ENCODE results near the gene CIBAR2. TPM values are rescaled to one million over a fixed set of nuclear protein-coding genes. Genes with fewer than 3 reads are reported as not detected.

Gene CIBAR2
- total RNA-seq, 2 experiments from 2014 or later: not detected

DNA sequence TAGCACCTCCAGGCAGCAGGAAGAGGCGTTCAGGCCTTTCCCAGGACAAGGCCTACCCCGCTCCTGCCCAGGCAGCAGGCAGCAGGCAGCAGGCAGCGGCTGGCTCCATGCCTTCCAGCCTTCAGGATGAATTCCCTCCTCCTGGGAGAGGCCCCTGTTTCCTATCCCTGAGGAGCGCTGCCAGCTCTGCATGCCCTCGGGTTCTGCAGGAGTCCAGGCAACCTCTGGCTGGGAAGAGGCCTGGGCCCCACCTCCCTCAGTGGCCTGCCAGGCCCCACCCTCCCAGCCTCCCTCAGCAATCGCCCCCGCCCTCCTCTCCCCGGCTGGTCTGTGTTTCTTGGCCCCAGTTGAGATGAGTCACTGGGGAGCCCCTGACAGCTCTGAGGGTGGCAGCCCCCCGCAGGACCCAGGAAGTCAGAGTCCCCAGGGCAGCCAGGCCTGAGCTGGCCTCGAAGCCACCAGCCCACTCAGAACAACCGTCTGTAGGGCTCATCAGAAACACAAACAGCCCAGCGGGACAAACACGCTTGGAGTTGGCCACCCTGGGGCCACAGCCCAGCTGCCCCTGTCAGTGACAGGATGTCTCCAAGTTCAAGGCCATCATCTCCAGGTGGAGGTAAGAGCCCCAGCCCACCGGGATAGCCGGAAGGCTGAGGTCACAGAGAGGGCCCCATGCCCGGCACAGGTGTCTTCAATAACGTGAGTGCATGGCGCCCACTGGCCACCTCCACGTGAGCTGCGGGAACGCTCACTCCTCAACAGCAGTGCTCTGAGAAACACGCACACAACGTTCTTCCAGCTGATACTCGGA is 39.5 kb upstream of the CIBAR2 start:
- Mint-ChIP-seq H3K27me3 (no peaks in the 10 kb centered on the region), H3K4me3 (no peak overlapping the region), H3K9me3 (ENCODE audit: low read depth) (no peaks in the 10 kb centered on the region), H3K4me1 (peaks cover 2% of the 10 kb centered on the region), H3K36me3 (ENCODE audit: low read depth) (no peaks in the 10 kb centered on the region), H3K27ac (no peak overlapping the region)
- DNase-seq (no peak), ATAC-seq (no peak)
- ChIA-PET POLR2A (no interaction called here), CTCF (no interaction called here)
- intact Hi-C loops (cut with DNase I, micrococcal nuclease): no loop called here

GRCh38 chr16:85151079-85151602 is 38.9 kb upstream of the CIBAR2 start:
- Mint-ChIP-seq H3K4me1 (no peaks in the 10 kb centered on the region), H3K9me3 (ENCODE audit: low read depth) (no peaks in the 10 kb centered on the region), H3K27me3 (no peaks in the 10 kb centered on the region), H3K36me3 (ENCODE audit: low read depth) (no peaks in the 10 kb centered on the region), H3K27ac (no peak overlapping the region), H3K4me3 (no peak overlapping the region)
- no peak for DNase-seq
- POLR2A ChIA-PET: no interaction called here
- intact Hi-C loops (cut with DNase I, micrococcal nuclease): no loop called here
- no peak for ATAC-seq
- CTCF ChIA-PET: no interaction called here

- ChIA-PET CTCF (interaction anchor here (1.3 kb wide), 1 partner anchor 36 kb away, joined by 3 read pairs; no protein-coding TSS in a partner anchor), POLR2A (no interaction called here)
- Mint-ChIP-seq H3K4me3 (no peak overlapping the region), H3K36me3 (ENCODE audit: low read depth) (no peaks in the 10 kb centered on the region), H3K9me3 (ENCODE audit: low read depth) (no peaks in the 10 kb centered on the region), H3K27me3 (no peaks in the 10 kb centered on the region), H3K4me1 (no peaks in the 10 kb centered on the region), H3K27ac (no peak overlapping the region)
- ATAC-seq (no peak), DNase-seq (no peak)
- intact Hi-C loops (cut with DNase I, micrococcal nuclease): no loop called here
Measured at GRCh38 chr16:85150331-85150940, 38.2 kb upstream of the CIBAR2 start.

DNA sequence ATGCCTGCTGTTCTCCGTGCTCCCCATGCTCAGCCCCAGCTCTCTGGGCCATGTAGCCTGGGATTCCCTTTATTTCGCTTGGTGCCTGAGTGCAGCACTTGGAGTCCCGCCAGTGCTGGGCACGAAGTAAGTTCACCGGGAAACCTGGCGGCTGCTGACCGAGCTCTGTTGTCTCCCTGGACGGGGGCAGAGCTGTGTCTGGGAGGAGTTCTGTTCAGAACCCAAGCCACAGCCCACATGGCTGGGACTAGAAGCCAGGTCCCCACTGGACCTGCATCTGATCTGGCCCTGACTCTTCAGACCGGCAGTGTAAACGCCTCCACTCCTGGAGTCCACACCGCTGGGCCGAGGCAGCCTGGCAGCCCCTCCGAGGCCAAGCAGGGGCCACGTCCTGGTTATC is 37.5 kb upstream of the CIBAR2 start:
- no peak overlapping the region for H3K4me3 Mint-ChIP-seq
- H3K4me1 Mint-ChIP-seq: no peaks in the 10 kb centered on the region
- H3K27me3 Mint-ChIP-seq: no peaks in the 10 kb centered on the region
- H3K36me3 Mint-ChIP-seq (ENCODE audit: low read depth): no peaks in the 10 kb centered on the region
- intact Hi-C loops (cut with DNase I, micrococcal nuclease): no loop called here
- no peak for DNase-seq
- no peaks in the 10 kb centered on the region for H3K9me3 Mint-ChIP-seq (ENCODE audit: low read depth)
- POLR2A ChIA-PET: no interaction called here
- ATAC-seq: no peak
- CTCF ChIA-PET: interaction anchor here (0.6 to 1.3 kb wide), 2 partner anchors 35 to 160 kb away, joined by 3 read pairs; no protein-coding TSS in a partner anchor
- H3K27ac Mint-ChIP-seq: no peak overlapping the region

GRCh38 chr16:85148931-85149330 is 36.7 kb upstream of the CIBAR2 start:
- ATAC-seq: no peak
- Mint-ChIP-seq H3K4me3 (no peak overlapping the region), H3K4me1 (no peaks in the 10 kb centered on the region), H3K27me3 (no peaks in the 10 kb centered on the region), H3K36me3 (ENCODE audit: low read depth) (no peaks in the 10 kb centered on the region), H3K27ac (no peak overlapping the region), H3K9me3 (ENCODE audit: low read depth) (no peaks in the 10 kb centered on the region)
- intact Hi-C loops (cut with DNase I, micrococcal nuclease): no loop called here
- ChIA-PET CTCF (interaction anchor here (0.7 to 1.9 kb wide), 5 partner anchors 10 to 905 kb away, joined by 3 to 5 read pairs (median 3); no protein-coding TSS in a partner anchor), POLR2A (no interaction called here)
- no peak for DNase-seq

DNA sequence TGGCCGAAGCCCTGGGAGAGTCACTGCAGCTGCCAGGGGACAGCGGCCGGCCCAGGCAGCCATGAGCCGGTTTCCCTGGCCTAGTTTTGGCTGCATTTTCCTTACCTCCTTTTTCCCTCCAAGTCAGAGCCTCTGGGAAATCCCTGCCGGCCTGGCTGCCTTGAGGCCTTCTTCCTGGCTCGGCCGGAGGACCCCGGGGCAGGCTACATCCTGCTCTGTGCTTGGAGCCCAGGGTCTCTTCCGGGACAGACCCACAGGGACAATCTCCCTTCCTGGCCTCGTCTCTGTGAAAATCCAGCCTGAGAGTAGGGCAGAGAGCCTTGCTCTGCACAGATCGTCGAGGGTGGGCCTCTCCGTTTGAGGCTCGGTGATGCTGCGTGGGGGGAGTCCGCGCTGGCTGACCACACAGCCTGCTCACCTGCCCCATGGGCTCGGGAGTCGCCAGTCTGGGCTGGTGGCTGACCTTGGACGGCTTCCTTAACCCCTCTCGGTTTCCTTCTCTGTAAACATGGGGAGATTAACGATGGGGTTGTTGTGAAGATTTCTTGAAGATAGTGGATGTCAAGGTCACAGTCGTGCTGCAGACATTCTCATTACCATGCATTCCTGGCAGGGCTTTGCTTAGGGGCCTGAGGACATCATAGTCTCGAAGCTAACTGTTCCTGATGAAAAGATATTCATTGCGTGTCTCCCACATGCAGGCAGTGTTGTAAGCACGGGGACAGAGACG is 34.8 kb upstream of the CIBAR2 start:
- H3K27me3 Mint-ChIP-seq: no peaks in the 10 kb centered on the region
- H3K4me1 Mint-ChIP-seq: no peaks in the 10 kb centered on the region
- ChIA-PET POLR2A (no interaction called here), CTCF (no interaction called here)
- ATAC-seq (no peak), DNase-seq (no peak)
- H3K27ac Mint-ChIP-seq: no peak overlapping the region
- H3K9me3 Mint-ChIP-seq (ENCODE audit: low read depth): no peaks in the 10 kb centered on the region
- intact Hi-C loops (cut with DNase I, micrococcal nuclease): no loop called here
- no peaks in the 10 kb centered on the region for H3K36me3 Mint-ChIP-seq (ENCODE audit: low read depth)
- no peak overlapping the region for H3K4me3 Mint-ChIP-seq

GRCh38 chr16:85146532-85146797 is 34.2 kb upstream of the CIBAR2 start:
- ATAC-seq (no peak), DNase-seq (no peak)
- ChIA-PET CTCF (interaction anchor here (0.7 kb wide), 1 partner anchor 202 kb away, joined by 4 read pairs; no protein-coding TSS in a partner anchor), POLR2A (no interaction called here)
- Mint-ChIP-seq H3K27ac (no peak overlapping the region), H3K36me3 (ENCODE audit: low read depth) (no peaks in the 10 kb centered on the region), H3K9me3 (ENCODE audit: low read depth) (no peaks in the 10 kb centered on the region), H3K4me1 (no peaks in the 10 kb centered on the region), H3K4me3 (no peak overlapping the region), H3K27me3 (peaks cover 2% of the 10 kb centered on the region)
- intact Hi-C loops (cut with DNase I, micrococcal nuclease): no loop called here

DNA sequence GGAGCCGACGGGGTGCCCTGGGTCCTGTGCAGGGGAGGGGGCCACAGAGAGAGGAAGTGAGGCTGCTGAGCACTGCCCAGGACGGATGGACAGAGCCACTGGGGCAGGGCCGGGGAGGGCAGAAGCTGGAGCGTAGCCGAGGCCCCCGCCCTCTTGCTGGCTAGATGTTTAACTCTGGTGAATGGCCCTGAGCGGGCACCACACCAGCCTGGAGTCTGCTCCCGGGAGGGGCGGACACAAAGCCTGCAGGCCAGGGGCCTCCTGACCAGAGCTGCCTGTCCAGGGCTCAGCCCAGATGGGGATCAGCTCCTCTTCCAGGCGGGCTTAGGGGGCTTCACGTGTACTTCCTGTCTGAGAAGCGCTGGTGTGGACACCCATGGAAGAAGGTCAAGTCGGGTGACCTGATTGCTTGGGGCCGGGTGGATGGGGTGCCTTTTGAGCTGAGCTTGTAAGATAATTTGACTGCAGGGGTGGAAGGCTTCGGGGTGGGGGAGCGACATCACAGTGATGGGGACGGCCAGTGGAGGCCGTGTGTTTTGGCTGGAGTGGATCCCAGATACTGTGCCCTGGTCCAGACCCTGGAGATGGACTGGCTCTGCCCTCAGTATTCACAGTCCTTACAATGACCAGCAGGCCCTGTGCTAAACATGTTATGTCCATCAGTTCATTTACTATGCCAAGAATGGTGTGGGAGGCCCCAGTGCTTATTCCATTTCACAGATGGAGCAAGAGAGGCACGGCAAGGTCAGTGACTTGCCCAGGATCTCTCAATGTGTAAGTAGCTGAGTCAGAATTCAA is 33.7 kb upstream of the CIBAR2 start:
- Mint-ChIP-seq H3K4me3 (no peak overlapping the region), H3K4me1 (no peaks in the 10 kb centered on the region), H3K9me3 (ENCODE audit: low read depth) (no peaks in the 10 kb centered on the region), H3K27ac (no peak overlapping the region), H3K27me3 (peaks cover 2% of the 10 kb centered on the region), H3K36me3 (ENCODE audit: low read depth) (no peaks in the 10 kb centered on the region)
- ATAC-seq (no peak), DNase-seq (no peak)
- ChIA-PET CTCF (interaction anchor here (0.7 to 1.4 kb wide), 2 partner anchors 202 to 470 kb away, joined by 3 to 4 read pairs; no protein-coding TSS in a partner anchor), POLR2A (no interaction called here)
- intact Hi-C loops (cut with DNase I, micrococcal nuclease): no loop called here

- H3K27me3 Mint-ChIP-seq: peaks cover 2% of the 10 kb centered on the region
- peaks cover under 1% of the 10 kb centered on the region for H3K4me1 Mint-ChIP-seq
- H3K27ac Mint-ChIP-seq: no peak overlapping the region
- ATAC-seq (no peak), DNase-seq (no peak)
- CTCF ChIA-PET: interaction anchor here (1.4 kb wide), 1 partner anchor 471 kb away, joined by 3 read pairs; no protein-coding TSS in a partner anchor
- no peak overlapping the region for H3K4me3 Mint-ChIP-seq
- intact Hi-C loops (cut with DNase I, micrococcal nuclease): no loop called here
- H3K9me3 Mint-ChIP-seq (ENCODE audit: low read depth): no peaks in the 10 kb centered on the region
- POLR2A ChIA-PET: no interaction called here
- H3K36me3 Mint-ChIP-seq (ENCODE audit: low read depth): no peaks in the 10 kb centered on the region
Measured at GRCh38 chr16:85145188-85145587, 32.9 kb upstream of the CIBAR2 start.

DNA sequence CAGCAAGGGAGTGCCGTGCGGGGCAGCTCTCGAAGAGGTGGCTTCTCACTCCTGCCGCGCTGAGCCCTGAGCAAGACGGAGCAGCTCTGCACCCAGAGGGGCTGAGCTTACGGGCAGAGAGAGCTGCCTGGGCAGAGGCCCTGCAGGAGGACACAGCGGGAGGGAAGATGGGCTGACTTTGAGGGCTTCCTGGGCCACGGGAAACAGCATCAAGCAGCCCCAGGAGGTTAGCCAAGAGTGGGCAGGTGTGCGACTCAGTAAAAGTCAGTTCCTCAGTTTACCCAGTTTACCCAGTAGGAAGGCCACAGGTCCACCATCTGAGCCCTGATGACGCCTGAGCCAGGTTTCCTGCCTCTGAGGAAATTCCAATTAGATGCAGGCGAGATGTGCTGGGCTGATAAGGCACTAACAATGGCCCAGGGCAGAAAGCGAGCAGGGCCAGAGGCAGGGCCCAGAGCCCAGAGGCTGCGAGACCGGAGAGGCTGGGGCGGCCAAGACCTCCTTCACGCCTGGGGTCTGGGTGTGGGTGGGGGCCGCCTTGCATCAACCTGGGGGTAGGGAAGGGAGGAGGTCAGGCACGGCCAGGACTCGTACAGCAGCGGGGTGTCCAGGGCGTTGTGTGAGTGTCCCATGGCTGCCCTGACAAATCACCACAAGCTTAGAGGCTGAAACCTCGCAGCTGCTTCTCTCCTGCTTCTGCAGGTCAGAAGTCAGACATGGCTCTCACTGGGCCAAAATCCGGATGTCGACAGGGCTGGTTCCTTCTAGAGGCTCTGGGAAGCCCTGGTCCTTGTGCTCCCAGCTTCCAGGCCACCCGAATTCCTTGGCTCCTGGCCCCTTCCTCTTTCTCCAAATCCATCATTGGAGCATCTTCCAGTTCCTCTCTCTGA is 32.0 kb upstream of the CIBAR2 start:
- intact Hi-C loops (cut with DNase I, micrococcal nuclease): no loop called here
- no peak overlapping the region for H3K27ac Mint-ChIP-seq
- peaks cover 8% of the 10 kb centered on the region for H3K4me1 Mint-ChIP-seq
- ATAC-seq (no peak), DNase-seq (no peak)
- peaks cover 6% of the 10 kb centered on the region for H3K27me3 Mint-ChIP-seq
- ChIA-PET CTCF (no interaction called here), POLR2A (no interaction called here)
- H3K4me3 Mint-ChIP-seq: no peak overlapping the region
- no peaks in the 10 kb centered on the region for H3K36me3 Mint-ChIP-seq (ENCODE audit: low read depth)
- no peaks in the 10 kb centered on the region for H3K9me3 Mint-ChIP-seq (ENCODE audit: low read depth)

All from activated CD4-positive, alpha-beta T cell treated with anti-CD3 and anti-CD28 coated beads for 36 hours (primary cell).